ENCODE results near the gene CRYBG3.

CRYBG3 gene

GRCh38 chr3:97949743-97950142 is 127.9 kb downstream of the CRYBG3 start:
- DNase-seq: no peak

GRCh38 chr3:97950360-97950759 is 128.5 kb downstream of the CRYBG3 start:
- no peak for DNase-seq

- no peak for DNase-seq
Measured at GRCh38 chr3:97952280-97952679, 130.5 kb downstream of the CRYBG3 start.

- no peak for DNase-seq
Measured at GRCh38 chr3:97952872-97953271, 131.1 kb downstream of the CRYBG3 start.

- no peak for DNase-seq
Measured at GRCh38 chr3:97954228-97954827, 132.5 kb downstream of the CRYBG3 start.

- DNase-seq: no peak
Measured at GRCh38 chr3:97956051-97956450, 134.2 kb downstream of the CRYBG3 start.

GRCh38 chr3:97957617-97958311 is 136.0 kb downstream of the CRYBG3 start:
- no peak for DNase-seq

GRCh38 chr3:97958396-97958795 is 136.6 kb downstream of the CRYBG3 start:
- DNase-seq: no peak

GRCh38 chr3:97958796-97959195 is 137.0 kb downstream of the CRYBG3 start:
- no peak for DNase-seq

- no peak for DNase-seq
Measured at GRCh38 chr3:97959872-97960271, 138.1 kb downstream of the CRYBG3 start.

GRCh38 chr3:97960551-97960950 is 138.7 kb downstream of the CRYBG3 start:
- DNase-seq: no peak

GRCh38 chr3:97960993-97961766 is 139.4 kb downstream of the CRYBG3 start:
- no peak for DNase-seq

GRCh38 chr3:97967966-97968365 is 146.2 kb downstream of the CRYBG3 start:
- DNase-seq: no peak

GRCh38 chr3:97968376-97968775 is 146.6 kb downstream of the CRYBG3 start:
- no peak for DNase-seq

GRCh38 chr3:97969541-97969940 is 147.7 kb downstream of the CRYBG3 start:
- DNase-seq: no peak

- DNase-seq: no peak
Measured at GRCh38 chr3:97970156-97970555, 148.3 kb downstream of the CRYBG3 start.

GRCh38 chr3:97970956-97971620 is 149.3 kb downstream of the CRYBG3 start:
- no peak for DNase-seq

GRCh38 chr3:97971679-97972567 is 150.1 kb downstream of the CRYBG3 start, which contains the start of gene RIOX2:
RIOX2 (minus strand) TSS chr3:97972431; CDS start chr3:97967593, 4,838 bp downstream.
- DNase-seq: peak; percentile 59 to 61

- no peak for DNase-seq
Measured at GRCh38 chr3:97972976-97973375, 151.2 kb downstream of the CRYBG3 start.

GRCh38 chr3:97974996-97975395 is 153.2 kb downstream of the CRYBG3 start:
- DNase-seq: no peak

GRCh38 chr3:97975466-97975865 is 153.7 kb downstream of the CRYBG3 start:
- no peak for DNase-seq

- no peak for DNase-seq
Measured at GRCh38 chr3:97979610-97980009, 157.8 kb downstream of the CRYBG3 start.
